GM18873 (cell line): ENCODE data around the gene DNAL1.
"Not testable (repeated sequence)": the region's sequence is repeated elsewhere in the genome, so short reads cannot be mapped to it uniquely, and the experiment has no call there.

Source experiments
- ATAC-seq: cut with Tn5 transposase; IDR thresholded peaks from one replicate; pipeline ENCODE4 v1.9.1; 2021; ENCODE audit warnings: mild to moderate bottlenecking, moderate library complexity, moderate number of reproducible peaks; ENCODE audit not compliant: unreplicated experiment, low FRiP score

DNAL1 gene

GRCh38 chr14:73696466-73697400, 51.9 kb downstream of the DNAL1 start:
- ATAC-seq: peak; percentile 72

- no peak for ATAC-seq
Observed at GRCh38 chr14:73700325-73700724, 55.5 kb downstream of the DNAL1 start.

- ATAC-seq: not testable (repeated sequence)
Observed at GRCh38 chr14:73708076-73708475, 63.3 kb downstream of the DNAL1 start.

- no peak for ATAC-seq
Observed at GRCh38 chr14:73709904-73710469, 65.2 kb downstream of the DNAL1 start.

- no peak for ATAC-seq
Observed at GRCh38 chr14:73710737-73711136, 66.0 kb downstream of the DNAL1 start.

- no peak for ATAC-seq
Observed at GRCh38 chr14:73712071-73712506, 67.3 kb downstream of the DNAL1 start.

- no peak for ATAC-seq
Observed at GRCh38 chr14:73712540-73713180, 67.9 kb downstream of the DNAL1 start.

GRCh38 chr14:73713206-73713802, 68.5 kb downstream of the DNAL1 start:
- peak; percentile 23 for ATAC-seq

GRCh38 chr14:73713803-73714655, 69.2 kb downstream of the DNAL1 start, which contains the start of gene PNMA1:
Gene PNMA1 (minus strand): TSS chr14:73714384. CDS start chr14:73713639, 745 bp downstream.
- peak; percentile 45 for ATAC-seq

- ATAC-seq: no peak
Observed at GRCh38 chr14:73714656-73715081, 69.9 kb downstream of the DNAL1 start.

- no peak for ATAC-seq
Observed at GRCh38 chr14:73715707-73716106, 70.9 kb downstream of the DNAL1 start.

GRCh38 chr14:73717266-73717665, 72.5 kb downstream of the DNAL1 start:
- no peak for ATAC-seq

- ATAC-seq: no peak
Observed at GRCh38 chr14:73717711-73718417, 73.1 kb downstream of the DNAL1 start.

GRCh38 chr14:73718418-73719251, 73.8 kb downstream of the DNAL1 start:
- ATAC-seq: no peak

- ATAC-seq: no peak
Observed at GRCh38 chr14:73719361-73719760, 74.6 kb downstream of the DNAL1 start.

- no peak for ATAC-seq
Observed at GRCh38 chr14:73719791-73720190, 75.0 kb downstream of the DNAL1 start.

- ATAC-seq: no peak
Observed at GRCh38 chr14:73720636-73721035, 75.8 kb downstream of the DNAL1 start.

GRCh38 chr14:73721101-73721821, 76.5 kb downstream of the DNAL1 start:
- ATAC-seq: no peak
